ENCODE data around the gene EFNA4. TPM values are rescaled to one million over a fixed set of nuclear protein-coding genes. Genes with fewer than 3 reads are reported as not detected.

The EFNA4 gene
- total RNA-seq, 1 experiment from 2014 or later, result 22.7 TPM

- Mint-ChIP-seq H3K4me3 (peak overlapping the region; percentile 91), H3K4me1 (peaks cover 17% of the 10 kb centered on the region), H3K27ac (no peak overlapping the region), H3K9me3 (no peaks in the 10 kb centered on the region), H3K27me3 (ENCODE audit: low read depth) (no peaks in the 10 kb centered on the region), H3K36me3 (peaks cover 13% of the 10 kb centered on the region)
- ChIA-PET CTCF (interaction anchor here (0.6 to 8.3 kb wide), 55 partner anchors 9 to 516 kb away, joined by 3 to 176 read pairs (median 8); partner anchors contain the start of genes ADAM15, CHRNB2, CKS1B and DCST1), POLR2A (interaction anchor here (1.0 to 3.5 kb wide), 6 partner anchors 16 to 90 kb away, joined by 3 to 10 read pairs (median 6); partner anchors contain the start of gene EFNA3)
- TF ChIP-seq MLX (CRISPR knock-in tag; IDR thresholded peaks at IDR 0.05) (no peak), ZBTB21 (CRISPR knock-in tag; IDR thresholded peaks at IDR 0.05; ENCODE audit: borderline replicate concordance) (no peak)
- TF ChIP-seq, protein P1, sequence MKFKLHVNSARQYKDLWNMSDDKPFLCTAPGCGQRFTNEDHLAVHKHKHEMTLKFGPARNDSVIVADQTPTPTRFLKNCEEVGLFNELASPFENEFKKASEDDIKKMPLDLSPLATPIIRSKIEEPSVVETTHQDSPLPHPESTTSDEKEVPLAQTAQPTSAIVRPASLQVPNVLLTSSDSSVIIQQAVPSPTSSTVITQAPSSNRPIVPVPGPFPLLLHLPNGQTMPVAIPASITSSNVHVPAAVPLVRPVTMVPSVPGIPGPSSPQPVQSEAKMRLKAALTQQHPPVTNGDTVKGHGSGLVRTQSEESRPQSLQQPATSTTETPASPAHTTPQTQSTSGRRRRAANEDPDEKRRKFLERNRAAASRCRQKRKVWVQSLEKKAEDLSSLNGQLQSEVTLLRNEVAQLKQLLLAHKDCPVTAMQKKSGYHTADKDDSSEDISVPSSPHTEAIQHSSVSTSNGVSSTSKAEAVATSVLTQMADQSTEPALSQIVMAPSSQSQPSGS (CRISPR knock-in tag; IDR thresholded peaks at IDR 0.05; ENCODE audit: borderline replicate concordance, low read depth), result no peak
- TF ChIP-seq, protein P2, sequence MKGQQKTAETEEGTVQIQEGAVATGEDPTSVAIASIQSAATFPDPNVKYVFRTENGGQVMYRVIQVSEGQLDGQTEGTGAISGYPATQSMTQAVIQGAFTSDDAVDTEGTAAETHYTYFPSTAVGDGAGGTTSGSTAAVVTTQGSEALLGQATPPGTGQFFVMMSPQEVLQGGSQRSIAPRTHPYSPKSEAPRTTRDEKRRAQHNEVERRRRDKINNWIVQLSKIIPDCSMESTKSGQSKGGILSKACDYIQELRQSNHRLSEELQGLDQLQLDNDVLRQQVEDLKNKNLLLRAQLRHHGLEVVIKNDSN (CRISPR knock-in tag; IDR thresholded peaks at IDR 0.05), result no peak
- ATAC-seq, result peak; percentile 53
- peak; percentile 85 for DNase-seq (ENCODE audit: low spot score)
These were observed 1.3 kb upstream of the EFNA4 start for GRCh38 chr1:155062151-155062686.

DNA sequence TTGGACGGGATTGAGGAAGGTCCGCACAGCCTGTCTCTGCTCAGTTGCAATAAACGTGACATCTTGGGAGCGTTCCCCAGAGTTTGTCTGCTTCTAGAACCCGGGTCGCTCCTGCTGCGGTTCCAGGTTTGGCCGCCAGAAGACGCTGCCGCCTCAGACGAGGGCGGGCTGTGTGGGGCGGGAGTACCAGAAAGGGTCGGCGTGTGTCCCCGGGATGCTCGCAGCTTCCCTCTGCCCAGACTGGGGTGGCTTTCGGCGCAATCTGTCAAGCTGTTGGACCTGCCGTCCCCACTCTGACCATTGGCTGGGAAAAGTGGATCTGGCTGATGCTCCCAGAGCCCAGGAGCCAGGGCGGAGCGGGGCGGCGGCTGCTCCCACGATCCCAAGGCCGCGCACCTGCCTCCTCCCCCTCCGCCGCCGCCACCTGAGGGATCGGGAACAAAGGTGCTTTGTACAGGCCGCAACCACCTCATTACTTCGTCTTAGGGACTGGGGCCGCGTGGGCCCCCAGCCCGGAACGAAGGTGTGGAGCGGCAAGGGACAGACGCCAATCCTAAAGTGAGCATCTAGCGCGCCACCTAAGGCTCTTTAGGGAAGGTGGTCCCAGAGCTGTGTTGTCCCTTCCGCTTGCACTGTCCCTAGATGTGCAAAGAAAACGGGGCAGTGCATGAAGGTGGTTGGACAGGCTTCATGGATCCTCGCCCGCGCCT lies 683 bp upstream of the EFNA4 start:
- CTCF ChIA-PET, result interaction anchor here (0.6 to 8.3 kb wide), 19 partner anchors 8 to 180 kb away, joined by 3 to 176 read pairs (median 20); partner anchors contain the start of genes ADAM15, CKS1B, EFNA3 and KRTCAP2
- Mint-ChIP-seq H3K36me3 (peaks cover 18% of the 10 kb centered on the region), H3K27me3 (ENCODE audit: low read depth) (no peaks in the 10 kb centered on the region), H3K9me3 (no peaks in the 10 kb centered on the region), H3K27ac (peak overlapping the region; percentile 88; the same call in 1 of the 2 replicates), H3K4me1 (peaks cover 17% of the 10 kb centered on the region), H3K4me3 (peak overlapping the region; percentile 91)
- POLR2A ChIA-PET, result interaction anchor here (0.7 to 3.5 kb wide), 5 partner anchors 18 to 63 kb away, joined by 3 to 10 read pairs (median 6); no protein-coding TSS in a partner anchor
- ATAC-seq (peak; percentile 44), DNase-seq (ENCODE audit: low spot score) (peak; percentile 95)
- TF ChIP-seq, protein P3, sequence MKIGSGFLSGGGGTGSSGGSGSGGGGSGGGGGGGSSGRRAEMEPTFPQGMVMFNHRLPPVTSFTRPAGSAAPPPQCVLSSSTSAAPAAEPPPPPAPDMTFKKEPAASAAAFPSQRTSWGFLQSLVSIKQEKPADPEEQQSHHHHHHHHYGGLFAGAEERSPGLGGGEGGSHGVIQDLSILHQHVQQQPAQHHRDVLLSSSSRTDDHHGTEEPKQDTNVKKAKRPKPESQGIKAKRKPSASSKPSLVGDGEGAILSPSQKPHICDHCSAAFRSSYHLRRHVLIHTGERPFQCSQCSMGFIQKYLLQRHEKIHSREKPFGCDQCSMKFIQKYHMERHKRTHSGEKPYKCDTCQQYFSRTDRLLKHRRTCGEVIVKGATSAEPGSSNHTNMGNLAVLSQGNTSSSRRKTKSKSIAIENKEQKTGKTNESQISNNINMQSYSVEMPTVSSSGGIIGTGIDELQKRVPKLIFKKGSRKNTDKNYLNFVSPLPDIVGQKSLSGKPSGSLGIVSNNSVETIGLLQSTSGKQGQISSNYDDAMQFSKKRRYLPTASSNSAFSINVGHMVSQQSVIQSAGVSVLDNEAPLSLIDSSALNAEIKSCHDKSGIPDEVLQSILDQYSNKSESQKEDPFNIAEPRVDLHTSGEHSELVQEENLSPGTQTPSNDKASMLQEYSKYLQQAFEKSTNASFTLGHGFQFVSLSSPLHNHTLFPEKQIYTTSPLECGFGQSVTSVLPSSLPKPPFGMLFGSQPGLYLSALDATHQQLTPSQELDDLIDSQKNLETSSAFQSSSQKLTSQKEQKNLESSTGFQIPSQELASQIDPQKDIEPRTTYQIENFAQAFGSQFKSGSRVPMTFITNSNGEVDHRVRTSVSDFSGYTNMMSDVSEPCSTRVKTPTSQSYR (CRISPR knock-in tag; IDR thresholded peaks at IDR 0.05), result no peak
- TF ChIP-seq TEAD4 (CRISPR knock-in tag; IDR thresholded peaks at IDR 0.05), result no peak
- TF ChIP-seq, protein P4, sequence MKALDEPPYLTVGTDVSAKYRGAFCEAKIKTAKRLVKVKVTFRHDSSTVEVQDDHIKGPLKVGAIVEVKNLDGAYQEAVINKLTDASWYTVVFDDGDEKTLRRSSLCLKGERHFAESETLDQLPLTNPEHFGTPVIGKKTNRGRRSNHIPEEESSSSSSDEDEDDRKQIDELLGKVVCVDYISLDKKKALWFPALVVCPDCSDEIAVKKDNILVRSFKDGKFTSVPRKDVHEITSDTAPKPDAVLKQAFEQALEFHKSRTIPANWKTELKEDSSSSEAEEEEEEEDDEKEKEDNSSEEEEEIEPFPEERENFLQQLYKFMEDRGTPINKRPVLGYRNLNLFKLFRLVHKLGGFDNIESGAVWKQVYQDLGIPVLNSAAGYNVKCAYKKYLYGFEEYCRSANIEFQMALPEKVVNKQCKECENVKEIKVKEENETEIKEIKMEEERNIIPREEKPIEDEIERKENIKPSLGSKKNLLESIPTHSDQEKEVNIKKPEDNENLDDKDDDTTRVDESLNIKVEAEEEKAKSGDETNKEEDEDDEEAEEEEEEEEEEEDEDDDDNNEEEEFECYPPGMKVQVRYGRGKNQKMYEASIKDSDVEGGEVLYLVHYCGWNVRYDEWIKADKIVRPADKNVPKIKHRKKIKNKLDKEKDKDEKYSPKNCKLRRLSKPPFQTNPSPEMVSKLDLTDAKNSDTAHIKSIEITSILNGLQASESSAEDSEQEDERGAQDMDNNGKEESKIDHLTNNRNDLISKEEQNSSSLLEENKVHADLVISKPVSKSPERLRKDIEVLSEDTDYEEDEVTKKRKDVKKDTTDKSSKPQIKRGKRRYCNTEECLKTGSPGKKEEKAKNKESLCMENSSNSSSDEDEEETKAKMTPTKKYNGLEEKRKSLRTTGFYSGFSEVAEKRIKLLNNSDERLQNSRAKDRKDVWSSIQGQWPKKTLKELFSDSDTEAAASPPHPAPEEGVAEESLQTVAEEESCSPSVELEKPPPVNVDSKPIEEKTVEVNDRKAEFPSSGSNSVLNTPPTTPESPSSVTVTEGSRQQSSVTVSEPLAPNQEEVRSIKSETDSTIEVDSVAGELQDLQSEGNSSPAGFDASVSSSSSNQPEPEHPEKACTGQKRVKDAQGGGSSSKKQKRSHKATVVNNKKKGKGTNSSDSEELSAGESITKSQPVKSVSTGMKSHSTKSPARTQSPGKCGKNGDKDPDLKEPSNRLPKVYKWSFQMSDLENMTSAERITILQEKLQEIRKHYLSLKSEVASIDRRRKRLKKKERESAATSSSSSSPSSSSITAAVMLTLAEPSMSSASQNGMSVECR (CRISPR knock-in tag; IDR thresholded peaks at IDR 0.05; ENCODE audit: borderline replicate concordance), result peak; percentile 51; the same call in 1 of the 2 replicates
- no peak for TF ChIP-seq NR2C2 (CRISPR knock-in tag; IDR thresholded peaks at IDR 0.05)
- TF ChIP-seq E2F4 (CRISPR knock-in tag; IDR thresholded peaks at IDR 0.05; ENCODE audit: borderline replicate concordance, low read depth), result no peak
- TF ChIP-seq FOXP1 (CRISPR knock-in tag; IDR thresholded peaks at IDR 0.05; ENCODE audit: borderline replicate concordance), result no peak
- no peak for TF ChIP-seq ESRRA (CRISPR knock-in tag; IDR thresholded peaks at IDR 0.05; ENCODE audit: borderline replicate concordance)
- TF ChIP-seq ZNF425 (CRISPR knock-in tag; conservative IDR thresholded peaks at IDR 0.05), result no peak
- no peak for TF ChIP-seq ATF3 (CRISPR knock-in tag; conservative IDR thresholded peaks at IDR 0.05)
- TF ChIP-seq, protein P2 (CRISPR knock-in tag; IDR thresholded peaks at IDR 0.05), result no peak
- no peak for TF ChIP-seq GABPB1 (CRISPR knock-in tag; IDR thresholded peaks at IDR 0.05)

Data from WTC11 (cell line).